A549 treated with RU486 at 1 μM for 4 hours (cell line): Measurements from ENCODE around the gene CPXCR1. TPM values are rescaled to one million over a fixed set of nuclear protein-coding genes. Genes with fewer than 3 reads are reported as not detected.

Source experiments
- total RNA-seq: library from RNA; stranded (reverse); fragments of 200-300 nt; extraction: Qiagen RNA extraction; gene quantifications from 5 replicates; pipeline ENCODE4 v1.2.3, GENCODE V29; 2022; ENCODE audit warnings: low read depth

CPXCR1 gene
- not detected in 5 replicates for total RNA-seq

GRCh38 chrX:88746925-88747324 is at the start of gene CPXCR1:
TSS of gene CPXCR1 (plus strand) at chrX:88747225. CDS start at chrX:88753415, 6,190 bp downstream.

